ENCODE results near the gene SPATA33.
"Not testable (repeated sequence)": the region's sequence is repeated elsewhere in the genome, so short reads cannot be mapped to it uniquely, and the experiment has no call there.

DNA sequence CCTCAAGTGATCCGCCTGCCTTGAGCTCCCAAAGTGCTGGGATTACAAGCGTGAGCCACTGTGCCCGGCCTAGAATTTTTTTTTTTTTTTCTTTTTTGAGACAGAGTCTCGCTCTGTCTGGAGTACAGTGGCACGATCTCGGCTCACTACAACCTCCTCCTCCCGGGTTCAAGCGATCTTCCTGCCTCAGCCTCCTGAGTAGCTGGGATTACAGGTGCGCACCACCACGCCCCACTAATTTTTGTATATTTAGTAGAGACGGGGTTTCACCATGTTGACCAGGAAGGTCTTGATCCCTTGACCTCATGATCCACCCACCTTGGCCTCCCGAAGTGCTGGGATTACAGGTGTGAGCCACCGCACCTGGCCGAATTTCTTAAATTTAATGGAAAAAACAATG lies 41.1 kb downstream of the SPATA33 start:
- TF ChIP-seq, protein P1, sequence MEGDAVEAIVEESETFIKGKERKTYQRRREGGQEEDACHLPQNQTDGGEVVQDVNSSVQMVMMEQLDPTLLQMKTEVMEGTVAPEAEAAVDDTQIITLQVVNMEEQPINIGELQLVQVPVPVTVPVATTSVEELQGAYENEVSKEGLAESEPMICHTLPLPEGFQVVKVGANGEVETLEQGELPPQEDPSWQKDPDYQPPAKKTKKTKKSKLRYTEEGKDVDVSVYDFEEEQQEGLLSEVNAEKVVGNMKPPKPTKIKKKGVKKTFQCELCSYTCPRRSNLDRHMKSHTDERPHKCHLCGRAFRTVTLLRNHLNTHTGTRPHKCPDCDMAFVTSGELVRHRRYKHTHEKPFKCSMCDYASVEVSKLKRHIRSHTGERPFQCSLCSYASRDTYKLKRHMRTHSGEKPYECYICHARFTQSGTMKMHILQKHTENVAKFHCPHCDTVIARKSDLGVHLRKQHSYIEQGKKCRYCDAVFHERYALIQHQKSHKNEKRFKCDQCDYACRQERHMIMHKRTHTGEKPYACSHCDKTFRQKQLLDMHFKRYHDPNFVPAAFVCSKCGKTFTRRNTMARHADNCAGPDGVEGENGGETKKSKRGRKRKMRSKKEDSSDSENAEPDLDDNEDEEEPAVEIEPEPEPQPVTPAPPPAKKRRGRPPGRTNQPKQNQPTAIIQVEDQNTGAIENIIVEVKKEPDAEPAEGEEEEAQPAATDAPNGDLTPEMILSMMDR (IDR thresholded peaks at IDR 0.05): not testable (repeated sequence)
- TF ChIP-seq EZH2 (IDR thresholded peaks at IDR 0.05; ENCODE audit: borderline replicate concordance, insufficient read depth, low read depth, low read length, poor library complexity, severe bottlenecking): not testable (repeated sequence)

All from B cell (primary cell).